ENCODE data around the gene GNG3.
A peak's percentile ranks its signal among the peaks of the same experiment; 100 is the strongest.
"Not testable (repeated sequence)": the region's sequence is repeated elsewhere in the genome, so short reads cannot be mapped to it uniquely, and the experiment has no call there.

Gene GNG3

GRCh38 chr11:62716816-62717215 lies 9.3 kb downstream of the GNG3 start:
- no peak for DNase-seq (ENCODE audit: low read depth)

DNA sequence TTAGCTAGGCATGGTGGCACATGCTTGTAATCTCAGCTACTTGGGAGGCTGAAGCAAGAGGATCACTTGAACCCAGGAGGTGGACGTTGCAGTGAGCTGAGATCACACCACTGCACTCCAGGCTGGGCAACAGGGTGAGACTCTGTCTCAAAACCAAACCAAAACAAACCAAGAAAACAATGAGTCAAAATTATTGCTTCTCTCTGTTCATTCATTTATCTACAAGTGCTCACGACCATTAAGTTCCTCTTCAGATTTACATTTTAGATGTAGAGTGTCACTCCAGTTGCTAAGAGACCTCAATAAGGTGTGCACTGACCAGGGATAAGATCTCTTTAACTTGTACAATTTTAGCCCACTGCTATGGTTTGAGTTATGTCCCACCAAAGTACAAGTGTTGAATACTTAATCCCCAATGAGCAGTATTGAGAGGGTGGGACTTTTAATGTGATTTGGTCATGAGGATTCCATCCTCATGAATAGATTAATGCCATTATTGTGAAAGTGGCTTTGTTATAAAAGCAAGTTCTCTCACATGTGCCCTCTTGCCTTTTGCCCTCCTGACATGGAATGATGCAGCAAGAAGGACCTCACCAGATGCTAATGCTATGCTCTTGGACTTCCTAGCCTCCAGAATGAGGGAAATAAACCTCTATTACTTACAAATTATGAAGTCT lies 12.0 kb downstream of the GNG3 start:
- no peak for DNase-seq (ENCODE audit: low read depth)

DNA sequence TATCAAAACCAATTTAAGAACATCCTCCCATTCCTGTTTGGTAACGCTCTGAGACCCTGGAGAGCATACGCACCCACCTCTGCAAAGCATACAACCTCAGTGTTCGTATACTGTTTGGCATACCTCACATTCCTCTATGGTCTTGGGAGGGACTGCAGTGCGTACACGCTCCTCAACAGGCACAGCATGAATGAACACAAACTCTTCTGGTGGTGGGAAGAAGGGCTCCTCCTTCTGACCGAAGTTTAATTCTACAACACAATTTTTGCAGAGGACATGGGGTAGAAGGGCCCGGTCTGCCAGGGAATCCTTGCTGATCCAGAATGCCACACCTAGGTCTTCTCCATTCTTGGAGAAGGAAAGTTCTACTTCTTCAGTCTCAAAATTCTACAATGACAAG lies 14.5 kb downstream of the GNG3 start:
- no peak for DNase-seq (ENCODE audit: low read depth)

DNA sequence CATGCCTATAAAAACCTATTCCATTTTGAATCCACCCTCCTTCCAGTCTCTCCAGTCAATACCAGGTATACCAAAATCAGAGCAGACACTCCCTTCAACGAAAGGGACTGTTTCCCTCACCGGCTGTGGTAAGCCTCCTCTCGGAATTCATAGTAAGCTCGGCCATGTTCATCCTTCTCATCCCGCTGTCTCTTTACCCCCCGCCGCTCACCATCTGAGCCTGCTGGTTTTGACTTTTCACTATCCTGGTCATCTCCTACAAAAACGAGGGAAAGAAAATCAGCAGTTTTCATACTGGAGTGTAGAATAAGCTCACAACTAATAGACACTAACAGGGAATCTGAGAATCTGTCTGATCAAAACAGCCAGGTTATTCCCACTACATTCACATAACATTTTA lies 16.7 kb downstream of the GNG3 start:
- DNase-seq (ENCODE audit: low read depth) = no peak

DNA sequence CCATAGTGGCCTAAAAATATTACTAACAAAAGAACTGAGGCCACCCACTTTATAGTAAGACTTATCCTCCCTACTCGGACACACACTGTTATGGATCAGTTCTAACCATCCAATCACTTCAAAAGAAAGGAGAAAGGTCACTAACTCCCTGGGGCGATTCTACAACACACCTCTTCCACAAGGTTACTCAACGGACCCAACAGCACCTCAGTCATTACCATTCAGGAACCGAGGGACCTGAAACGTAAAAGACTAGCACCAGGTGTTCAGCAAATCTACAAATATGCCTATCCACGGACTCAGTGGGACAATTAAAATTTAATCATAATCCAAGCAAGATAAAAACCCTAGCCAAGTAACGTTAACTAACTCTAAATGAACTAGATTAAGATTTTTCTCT lies 18.2 kb downstream of the GNG3 start:
- DNase-seq (ENCODE audit: low read depth) = no peak

DNA sequence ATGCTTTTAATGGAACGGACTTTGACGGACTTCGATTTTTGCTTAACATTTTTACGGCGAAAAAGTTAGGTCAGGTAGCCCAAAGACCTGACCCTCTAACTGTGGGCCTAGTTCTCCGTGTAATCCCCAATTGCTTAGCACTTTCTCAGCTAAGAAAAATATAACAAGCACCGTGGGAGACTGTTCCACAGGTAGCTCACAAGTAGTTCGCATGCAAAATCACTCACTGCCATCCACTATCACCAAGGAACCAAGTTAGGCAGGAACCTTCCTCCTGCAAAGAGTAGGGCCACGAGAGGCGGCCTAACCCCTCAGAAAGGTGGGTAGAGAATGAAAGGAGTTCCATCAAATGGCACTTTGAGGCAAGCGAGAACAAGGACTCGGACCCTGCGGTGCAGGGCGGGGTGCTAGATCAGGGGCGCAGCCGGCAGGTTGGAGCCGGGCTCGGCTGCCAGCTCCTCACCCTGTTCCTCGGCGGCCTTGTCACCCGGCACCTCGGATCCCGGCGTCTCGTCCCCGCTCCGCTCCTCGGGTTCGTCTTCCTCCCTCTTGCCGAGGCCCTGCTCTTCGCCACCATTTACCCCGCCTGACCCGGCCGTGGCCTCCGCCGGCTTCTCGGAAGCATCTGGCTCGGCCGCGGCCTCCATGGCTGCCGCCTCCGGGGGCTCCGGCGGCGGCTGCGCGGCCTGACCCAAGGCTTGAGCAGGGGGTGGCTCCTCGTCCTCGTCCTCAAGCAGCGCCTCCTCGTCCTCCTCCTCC lies 18.9 kb downstream of the GNG3 start:
- no peak for DNase-seq (ENCODE audit: low read depth)

DNA sequence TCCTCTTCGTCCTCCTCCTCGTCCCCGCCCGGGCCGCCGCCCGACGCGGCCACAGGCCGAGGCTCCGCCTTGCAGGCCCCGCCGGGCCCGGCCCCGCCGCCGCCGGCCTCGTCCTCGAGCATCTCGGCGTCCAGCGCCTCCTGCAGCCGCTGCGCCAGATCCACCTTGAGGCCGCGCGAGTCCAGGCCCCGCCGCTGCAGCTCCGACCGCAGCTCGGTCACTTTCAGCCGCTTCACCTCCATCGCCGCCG lies 19.4 kb downstream of the GNG3 start:
- no peak for DNase-seq (ENCODE audit: low read depth)

- peak; percentile 95 for DNase-seq (ENCODE audit: low read depth)
Observed at GRCh38 chr11:62727165-62727871, 19.8 kb downstream of the GNG3 start, which contains the start of gene HNRNPUL2. Gene HNRNPUL2 (minus strand): TSS chr11:62727457. CDS start chr11:62727156, 301 bp downstream.

- peak; percentile 80 for DNase-seq (ENCODE audit: low read depth)
Observed at GRCh38 chr11:62727872-62728170, 20.3 kb downstream of the GNG3 start.

- DNase-seq (ENCODE audit: low read depth) = peak; percentile 70
Observed at GRCh38 chr11:62728171-62728988, 20.9 kb downstream of the GNG3 start, which contains the start of gene TTC9C. Gene TTC9C (plus strand): TSS chr11:62728486. CDS start chr11:62728849, 363 bp downstream.

DNA sequence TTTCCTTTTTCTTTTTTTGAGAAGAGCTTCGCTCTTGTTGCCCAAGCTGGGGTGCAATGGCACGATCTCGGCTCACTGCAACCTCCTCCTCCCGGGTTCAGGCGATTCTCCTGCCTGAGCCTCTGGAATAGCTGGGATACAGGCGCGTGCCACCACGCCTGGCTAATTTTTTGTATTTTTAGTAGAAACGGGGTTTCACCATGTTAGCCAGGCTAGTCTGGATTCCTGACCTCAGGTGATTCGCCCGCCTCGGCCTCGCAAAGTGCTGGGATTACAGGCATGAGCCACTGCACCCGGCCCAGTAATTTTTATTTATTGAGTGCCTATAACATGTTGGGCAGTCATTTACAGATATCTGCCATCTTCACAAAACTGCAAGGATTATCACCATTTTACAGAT lies 22.6 kb downstream of the GNG3 start:
- DNase-seq (ENCODE audit: low read depth) = not testable (repeated sequence)

DNA sequence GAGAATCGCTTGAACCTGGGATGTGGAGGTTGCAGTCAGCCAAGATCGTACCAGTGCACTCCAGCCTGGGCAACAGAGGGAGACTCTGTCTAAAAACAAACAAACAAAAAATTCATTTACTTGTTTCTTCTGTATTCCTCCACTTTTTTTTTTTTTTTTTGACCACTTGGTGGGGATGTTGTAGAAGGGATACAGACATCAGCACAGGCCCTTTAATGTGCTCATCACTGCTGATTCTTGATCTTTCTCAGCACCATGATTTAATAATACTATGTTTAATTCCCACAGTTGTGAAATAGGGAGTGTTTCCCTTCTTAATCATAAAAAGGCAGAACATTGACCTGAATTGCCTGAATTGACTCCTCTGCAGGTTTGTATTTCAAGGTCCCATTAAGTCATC lies 25.4 kb downstream of the GNG3 start:
- DNase-seq (ENCODE audit: low read depth) = no peak

DNA sequence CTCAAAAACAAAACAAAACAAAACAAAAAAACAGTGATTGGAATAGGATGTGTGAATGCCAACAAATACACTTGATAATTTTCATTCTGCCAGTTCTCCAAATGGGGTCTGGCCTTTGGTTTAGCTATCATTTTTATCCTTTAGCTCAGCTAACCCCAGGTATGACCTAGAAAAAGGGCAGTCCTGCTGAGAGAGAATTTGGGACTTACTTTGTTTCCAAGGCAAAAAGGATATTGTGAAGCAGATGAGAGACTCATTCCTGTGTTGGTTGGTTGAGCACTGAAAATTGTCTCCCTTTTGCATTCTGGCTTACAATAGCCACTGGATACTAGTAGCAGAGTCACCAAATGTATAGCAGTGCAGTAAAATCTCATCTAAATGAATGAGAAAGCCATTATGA lies 29.7 kb downstream of the GNG3 start:
- DNase-seq (ENCODE audit: low read depth) = no peak

DNA sequence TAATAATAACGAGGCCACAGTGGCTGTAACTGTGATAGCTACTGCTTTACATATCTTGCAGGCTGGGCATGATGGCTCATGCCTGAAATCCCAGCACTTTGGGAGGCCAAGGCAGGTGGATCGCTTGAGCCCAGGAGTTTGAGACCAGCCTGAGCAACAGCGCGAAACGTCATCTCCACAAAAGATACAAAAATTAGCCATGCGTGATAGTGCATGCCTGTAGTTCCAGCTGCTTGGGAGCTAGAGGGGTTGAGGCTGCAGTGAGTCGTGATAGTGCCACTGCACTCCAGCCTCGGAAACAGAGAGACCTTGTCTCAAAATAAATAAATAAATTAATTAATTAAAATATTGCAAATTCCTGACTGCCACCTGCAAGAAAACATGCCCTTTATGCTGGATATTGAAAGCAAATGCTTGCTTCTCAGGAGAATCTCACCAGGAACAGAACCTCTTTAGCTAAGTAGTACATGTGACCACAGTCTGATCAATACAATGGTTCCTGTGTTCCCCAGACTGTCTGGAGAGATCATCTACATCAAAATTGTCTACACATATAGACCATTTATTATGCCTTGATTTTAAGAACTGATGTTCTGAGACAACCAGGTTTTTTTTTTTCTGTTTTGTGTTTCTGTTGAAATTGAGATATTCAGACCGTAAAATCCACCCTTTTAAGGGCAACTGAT lies 40.1 kb downstream of the GNG3 start:
- no peak for DNase-seq (ENCODE audit: low read depth)

- not testable (repeated sequence) for DNase-seq (ENCODE audit: low read depth)
Observed at GRCh38 chr11:62749931-62750330, 42.5 kb downstream of the GNG3 start.

- DNase-seq (ENCODE audit: low read depth) = no peak
Observed at GRCh38 chr11:62752177-62752785, 44.8 kb downstream of the GNG3 start.

- no peak for DNase-seq (ENCODE audit: low read depth)
Observed at GRCh38 chr11:62752994-62753735, 45.7 kb downstream of the GNG3 start.

GRCh38 chr11:62753736-62754603 lies 46.5 kb downstream of the GNG3 start, which contains the start of gene ZBTB3:
Gene ZBTB3 (minus strand): TSS chr11:62754160. CDS start chr11:62753664, 496 bp downstream.
- peak; percentile 94 for DNase-seq (ENCODE audit: low read depth)

DNA sequence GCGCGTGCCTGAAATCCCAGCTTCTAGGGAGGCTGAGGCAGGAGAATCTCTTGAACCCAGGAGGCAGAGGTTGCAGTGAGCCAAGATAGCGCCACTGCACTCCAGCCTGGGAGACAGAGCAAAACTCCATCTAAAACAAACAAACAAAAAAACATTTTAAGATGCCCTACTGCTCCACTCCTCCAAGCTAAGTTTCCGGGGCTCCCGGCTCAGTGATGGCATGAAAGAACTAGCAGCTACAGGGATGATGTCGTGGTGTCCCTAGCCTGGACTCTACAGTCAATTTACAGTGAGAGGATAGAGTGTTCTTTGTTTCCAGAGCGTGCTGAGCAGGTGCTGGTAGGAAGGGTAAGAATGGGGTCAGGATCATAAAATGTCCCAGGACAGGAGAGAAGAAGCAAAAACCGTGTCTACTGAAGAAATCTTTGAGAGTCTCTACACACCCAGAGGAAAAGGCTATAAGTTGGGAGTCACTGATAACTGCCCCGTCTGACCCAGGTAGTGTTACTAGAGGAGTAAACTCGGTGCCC lies 47.7 kb downstream of the GNG3 start:
- no peak for DNase-seq (ENCODE audit: low read depth)
